Common myeloid progenitor, CD34-positive (primary cell): ENCODE results near the gene CTNNBL1.
A peak's percentile ranks its signal among the peaks of the same experiment; 100 is the strongest.

ENCODE experiments used
- CTCF ChIA-PET: fragments of 350-600 bp; sonication (Branson Sonifier 250); formaldehyde crosslinking; loops from one replicate; lab custom pipeline; 2021; ENCODE audit warnings: antibody characterized with exemption; lab: Charles Lee
- POLR2A ChIA-PET: fragments of 350-600 bp; sonication (Branson Sonifier 250); formaldehyde crosslinking; loops from one replicate; lab custom pipeline; 2021; ENCODE audit warnings: antibody characterized with exemption; lab: Charles Lee
- DNase-seq, 3 donors: peaks; one replicate each; pipeline versions ENCODE4 v3.0.0 to v3.0.0-alpha.2; 2013
- H3K27ac ChIP-seq, 2 experiments: 1 replicate in 1 of 2; 2 replicates in 1 of 2; pipeline ENCODE4 v1.7.0; 2013; ENCODE audit warnings: inconsistent platforms in 2 of 2, low read length in 2 of 2, mild to moderate bottlenecking in 2 of 2, low read depth in 1 of 2, moderate library complexity in 1 of 2; ENCODE audit not compliant: severe bottlenecking in 2 of 2, insufficient read depth in 1 of 2, poor library complexity in 1 of 2
- H3K27me3 ChIP-seq, 5 experiments: replicated peaks in 2 of 5; 1 replicate in 3 of 5; 2 replicates in 2 of 5; pipeline versions ENCODE4 v1.6.1 to v1.7.0; 2013; ENCODE audit warnings: low read length in 4 of 5, mild to moderate bottlenecking in 2 of 5, moderate library complexity in 2 of 5, inconsistent platforms in 1 of 5; ENCODE audit not compliant: insufficient read depth in 5 of 5, control insufficient read depth in 4 of 5
- H3K36me3 ChIP-seq, 4 experiments: 1 replicate in 2 of 4; 2 replicates in 2 of 4; pipeline versions ENCODE4 v1.6.1 to v1.7.0; 2013; ENCODE audit warnings: low read length in 3 of 4, control low read depth in 1 of 4, mild to moderate bottlenecking in 1 of 4; ENCODE audit not compliant: control insufficient read depth in 4 of 4, insufficient read depth in 4 of 4
- H3K4me1 ChIP-seq, 4 experiments: 1 replicate in 3 of 4; 2 replicates in 1 of 4; pipeline versions ENCODE4 v1.6.1 to v1.7.1; 2013; ENCODE audit warnings: low read length in 3 of 4, mild to moderate bottlenecking in 3 of 4, control low read depth in 1 of 4, inconsistent platforms in 1 of 4, moderate library complexity in 1 of 4; ENCODE audit not compliant: control insufficient read depth in 4 of 4, insufficient read depth in 4 of 4; ENCODE audit errors: control extremely low read depth in 1 of 4
- H3K4me3 ChIP-seq, 7 experiments: 1 replicate in 4 of 7; 2 replicates in 3 of 7; pipeline versions ENCODE4 v1.5.1 to v1.7.0; 2013; ENCODE audit warnings: mild to moderate bottlenecking in 7 of 7, low read length in 6 of 7, moderate library complexity in 6 of 7, inconsistent platforms in 2 of 7, low read depth in 2 of 7, control low read depth in 1 of 7; ENCODE audit not compliant: insufficient read depth in 4 of 7, control insufficient read depth in 1 of 7; ENCODE audit errors: extremely low read depth in 1 of 7
- H3K9me3 ChIP-seq, 5 experiments: 1 replicate in 4 of 5; 2 replicates in 1 of 5; pipeline versions ENCODE4 v1.6.1 to v1.7.1; 2013; ENCODE audit warnings: low read length in 4 of 5, mild to moderate bottlenecking in 2 of 5, inconsistent platforms in 1 of 5, low read depth in 1 of 5, moderate library complexity in 1 of 5; ENCODE audit not compliant: control insufficient read depth in 4 of 5, insufficient read depth in 2 of 5; ENCODE audit errors: control extremely low read depth in 1 of 5
- WGBS: methylation state at CpG from one replicate; pipeline ENCODE4 v1.1.5; 2013; ENCODE audit not compliant: insufficient coverage; 5-methylcytosine and 5-hydroxymethylcytosine counted together

Gene CTNNBL1

DNA sequence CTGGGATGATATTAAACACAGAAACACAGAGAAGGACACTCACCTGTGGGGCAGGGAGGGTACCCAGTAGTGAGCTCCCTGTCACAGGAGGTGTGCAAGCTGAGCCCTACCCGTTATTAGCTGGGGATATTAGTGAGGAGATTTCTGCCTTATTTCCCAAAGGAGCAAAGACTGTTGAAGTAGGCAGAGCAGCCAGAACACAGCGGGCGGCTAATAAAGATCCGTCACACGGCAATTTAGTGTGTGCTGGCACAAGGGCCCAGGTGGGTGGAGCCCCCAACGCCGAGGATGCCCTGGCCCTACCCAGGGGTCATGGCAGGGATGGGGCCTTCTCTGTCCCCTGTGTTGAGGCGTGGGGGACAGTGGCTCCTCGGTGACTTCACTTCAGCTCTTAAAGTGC, 217.4 kb downstream of the CTNNBL1 start:
- POLR2A ChIA-PET = no interaction called here
- Histone ChIP-seq H3K9me3 (no peaks in the 10 kb centered on the region), H3K27ac (no peak overlapping the region), H3K4me3 (no peak overlapping the region), H3K36me3 (no peaks in the 10 kb centered on the region), H3K27me3 (peaks cover 0 to 99% (median 43%) of the 10 kb centered on the region in 5 experiments), H3K4me1 (peaks cover 0 to 12% (median 11%) of the 10 kb centered on the region in 4 experiments)
- no peak for DNase-seq
- 80% methylated on average over 8 of the region's 9 CpGs for WGBS
- CTCF ChIA-PET = interaction anchor here (0.7 kb wide), 1 partner anchor 35 kb away, joined by 3 read pairs; no protein-coding TSS in a partner anchor

DNA sequence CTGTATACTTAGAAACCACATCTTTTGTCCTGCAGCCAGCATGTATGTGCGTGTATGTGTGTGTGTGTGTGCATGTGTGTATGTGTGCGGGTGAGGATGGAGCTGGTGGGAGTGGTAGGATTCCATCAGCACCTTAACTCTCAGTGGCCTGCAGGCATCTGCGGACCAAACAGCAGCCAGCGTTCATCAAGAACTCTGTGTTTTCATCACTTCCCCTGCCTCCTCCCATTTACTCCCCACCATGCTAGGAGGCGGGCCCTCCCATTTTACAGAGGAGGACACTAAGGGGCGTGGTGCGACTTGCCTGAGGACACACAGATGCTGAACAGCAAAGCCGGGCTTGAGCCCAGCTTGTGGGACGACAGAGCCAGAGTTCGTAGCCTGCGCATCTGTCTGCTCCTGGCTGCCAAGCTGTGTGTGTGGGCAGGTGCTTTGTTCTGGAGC, 218.0 kb downstream of the CTNNBL1 start:
- H3K27me3 ChIP-seq = peaks cover 0 to 99% (median 37%) of the 10 kb centered on the region in 5 experiments
- H3K4me1 ChIP-seq = peaks cover 0 to 12% (median 11%) of the 10 kb centered on the region in 4 experiments
- no peak overlapping the region for H3K27ac ChIP-seq
- WGBS = 69% methylated on average over 4 of the region's 11 CpGs
- H3K4me3 ChIP-seq = no peak overlapping the region
- ChIA-PET POLR2A (no interaction called here), CTCF (no interaction called here)
- no peaks in the 10 kb centered on the region for H3K9me3 ChIP-seq
- H3K36me3 ChIP-seq = no peaks in the 10 kb centered on the region
- DNase-seq = no peak

DNA sequence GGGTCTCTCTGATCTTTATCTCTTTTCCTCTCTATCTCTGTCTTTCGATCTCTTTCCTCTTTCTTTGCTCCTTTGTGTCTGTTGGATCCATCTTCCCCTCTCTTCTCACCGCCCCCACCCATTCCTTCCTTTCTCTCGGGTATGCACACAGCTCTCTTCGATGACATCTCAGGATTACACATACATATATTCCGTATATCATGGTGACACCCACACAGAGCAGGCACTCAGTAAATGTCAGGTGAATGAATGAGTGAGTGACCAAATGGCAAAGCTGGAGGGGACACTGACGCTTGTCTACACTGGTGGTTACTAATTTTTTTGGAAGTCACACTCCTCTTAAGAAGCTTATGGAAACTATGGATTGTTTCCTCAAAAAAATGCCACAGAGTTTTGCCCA, 219.0 kb downstream of the CTNNBL1 start:
- Histone ChIP-seq H3K4me3 (no peak overlapping the region), H3K9me3 (no peaks in the 10 kb centered on the region), H3K27ac (no peak overlapping the region), H3K36me3 (no peaks in the 10 kb centered on the region), H3K27me3 (peaks cover 0 to 99% (median 32%) of the 10 kb centered on the region in 5 experiments), H3K4me1 (peaks cover 0 to 18% (median 16%) of the 10 kb centered on the region in 4 experiments)
- CTCF ChIA-PET = interaction anchor here (0.9 kb wide), 1 partner anchor 12 kb away, joined by 3 read pairs; no protein-coding TSS in a partner anchor
- no peak for DNase-seq
- POLR2A ChIA-PET = interaction anchor here (0.6 kb wide), 1 partner anchor 661 kb away, joined by 3 read pairs; no protein-coding TSS in a partner anchor
- 52% methylated on average over 2 of the region's 6 CpGs for WGBS

DNA sequence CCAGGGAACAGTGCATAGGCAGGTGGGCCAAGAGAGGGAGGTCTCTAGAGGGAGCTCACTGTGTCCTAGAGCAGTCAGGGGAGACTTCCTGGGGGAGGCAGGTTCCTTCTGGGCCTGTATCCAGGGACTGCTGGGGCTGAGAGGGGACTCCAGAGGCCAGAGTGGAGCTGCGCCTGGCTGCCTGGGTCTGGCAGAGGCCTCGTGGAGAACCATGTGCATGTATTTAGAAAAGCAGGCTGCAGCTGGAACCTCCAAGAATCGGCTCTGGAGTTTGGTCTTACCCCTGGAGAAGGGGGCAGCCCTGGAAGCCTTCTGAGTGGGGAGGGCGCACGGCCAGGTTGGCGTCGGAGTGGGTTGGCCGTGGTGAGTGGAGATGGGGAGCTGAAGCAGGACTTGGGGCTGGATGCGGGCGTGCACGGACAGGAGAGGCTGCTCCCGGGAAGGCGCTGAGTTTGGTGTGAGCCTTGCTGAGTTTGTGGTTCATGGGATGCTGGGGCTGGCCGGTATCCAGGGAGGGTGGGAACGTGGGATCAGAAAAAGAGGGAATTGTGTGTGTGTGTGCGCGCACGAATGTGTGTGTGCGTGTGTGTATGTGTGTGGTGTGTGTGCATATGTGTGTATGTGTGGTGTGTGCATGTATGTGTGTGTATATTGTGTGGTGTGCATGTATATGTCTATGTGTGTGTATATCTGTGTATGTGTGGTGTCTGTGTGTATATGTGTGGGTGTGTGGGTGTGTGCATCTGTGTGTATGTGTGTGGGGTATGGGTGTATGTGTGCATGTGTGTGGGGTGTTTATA, 219.9 kb downstream of the CTNNBL1 start:
- peaks cover 0 to 100% (median 35%) of the 10 kb centered on the region in 5 experiments for H3K27me3 ChIP-seq
- CTCF ChIA-PET = interaction anchor here (0.9 kb wide), 1 partner anchor 11 kb away, joined by 3 read pairs; no protein-coding TSS in a partner anchor

DNA sequence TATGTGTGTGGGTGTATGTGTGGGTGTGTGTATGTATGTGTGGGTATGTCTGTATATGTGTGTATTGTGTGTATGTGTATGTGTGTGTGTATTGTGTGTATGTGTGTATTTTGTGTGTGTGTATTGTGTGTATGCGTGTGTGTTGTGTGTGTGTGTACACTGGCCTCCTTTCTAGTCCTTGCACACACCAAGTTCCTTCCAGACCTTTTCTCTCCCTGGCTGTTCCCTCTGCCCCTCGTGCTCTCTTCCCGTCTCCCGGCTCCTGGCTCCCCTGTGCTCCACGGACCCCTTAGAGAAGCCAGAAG, 220.5 kb downstream of the CTNNBL1 start:
- no peaks in the 10 kb centered on the region for H3K36me3 ChIP-seq
- H3K9me3 ChIP-seq = no peaks in the 10 kb centered on the region
- CTCF ChIA-PET = no interaction called here
- POLR2A ChIA-PET = no interaction called here
- H3K4me1 ChIP-seq = peaks cover 0 to 18% (median 16%) of the 10 kb centered on the region in 4 experiments
- peak overlapping the region in 2 of 7 experiments; percentile 10 to 65 for H3K4me3 ChIP-seq
- H3K27me3 ChIP-seq = peaks cover 0 to 100% (median 30%) of the 10 kb centered on the region in 5 experiments
- H3K27ac ChIP-seq = no peak overlapping the region
- DNase-seq = no peak
- WGBS = no CpG with 5 or more reads among the region's 5 CpGs

More for the DNA sequence above, 219.9 kb downstream of the CTNNBL1 start:
- peaks cover 0 to 18% (median 16%) of the 10 kb centered on the region in 4 experiments for H3K4me1 ChIP-seq
- DNase-seq = no peak
- no peak overlapping the region for H3K27ac ChIP-seq
- POLR2A ChIA-PET = interaction anchor here (0.6 kb wide), 1 partner anchor 662 kb away, joined by 3 read pairs; no protein-coding TSS in a partner anchor
- no peaks in the 10 kb centered on the region for H3K36me3 ChIP-seq
- H3K4me3 ChIP-seq = no peak overlapping the region
- no peaks in the 10 kb centered on the region for H3K9me3 ChIP-seq
- WGBS = 91% methylated on average over 13 of the region's 19 CpGs

DNA sequence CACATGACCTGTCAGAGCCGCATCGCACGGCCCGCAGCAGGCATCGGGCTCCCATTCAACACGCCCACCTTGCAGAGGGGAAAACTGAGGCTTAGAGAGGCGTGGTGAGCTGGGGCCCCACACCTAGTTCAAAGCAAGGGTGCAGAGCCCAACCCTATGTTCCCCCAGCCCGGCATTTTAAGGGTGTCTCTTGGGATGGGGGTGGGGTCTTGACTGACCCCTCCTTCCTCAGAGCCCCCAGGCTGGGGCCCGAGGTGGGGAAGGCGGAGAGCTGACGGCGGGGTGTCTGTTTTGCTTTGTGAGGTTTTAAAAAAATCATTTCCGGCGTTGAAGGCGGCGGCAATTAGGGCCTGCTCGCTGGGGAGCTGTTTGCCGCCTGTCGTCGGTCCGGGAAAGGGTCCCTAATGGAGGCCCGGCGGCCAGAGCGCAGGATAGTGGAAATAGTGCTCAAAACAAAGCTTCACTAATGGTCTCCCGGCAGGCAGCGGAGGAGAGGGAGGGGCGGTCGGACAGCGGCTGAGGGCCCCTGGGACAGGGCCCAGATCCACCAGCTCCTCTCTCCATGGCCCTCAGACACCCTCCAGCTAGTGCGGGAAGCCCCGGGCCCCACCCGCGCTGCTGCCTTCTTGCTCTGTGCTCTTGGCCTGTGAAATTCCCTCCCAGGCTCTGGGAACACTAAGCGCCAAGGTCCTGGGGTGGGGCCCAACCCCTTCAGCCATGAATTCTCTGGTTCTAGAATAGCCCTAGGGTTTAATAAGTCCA, 221.0 kb downstream of the CTNNBL1 start:
- peaks cover 0 to 96% (median 28%) of the 10 kb centered on the region in 5 experiments for H3K27me3 ChIP-seq
- 9% methylated on average over 31 of the region's 34 CpGs for WGBS
- no peaks in the 10 kb centered on the region for H3K9me3 ChIP-seq
- peaks cover 0 to 18% (median 16%) of the 10 kb centered on the region in 4 experiments for H3K4me1 ChIP-seq
- H3K4me3 ChIP-seq = peak overlapping the region in 5 of 7 experiments; percentile 10 to 65 (median 48)
- H3K36me3 ChIP-seq = no peaks in the 10 kb centered on the region
- peak in 2 of 3 donors; percentile 50 to 63 for DNase-seq
- POLR2A ChIA-PET = no interaction called here
- no peak overlapping the region for H3K27ac ChIP-seq
- CTCF ChIA-PET = no interaction called here
